Endothelial cell of umbilical vein (primary cell): ENCODE results near the gene NR0B2. TPM values are rescaled to one million over a fixed set of nuclear protein-coding genes. Genes with fewer than 3 reads are reported as not detected.

Experiments used
- BruUV-seq: library from RNA; stranded (reverse); fragments of 400-500 nt; replicated peaks from 2 replicates; lab custom pipeline; 2021; lab: Mats Ljungman, UMichigan
- CTCF ChIA-PET: fragments of 300-600, 350-600 bp; sonication (Branson Sonifier 250); formaldehyde crosslinking; loops from one replicate; lab custom pipeline; 2021; ENCODE audit warnings: antibody characterized with exemption, inconsistent platforms; lab: Charles Lee
- POLR2A ChIA-PET: fragments of 300-600, 350-600 bp; sonication (Branson Sonifier 250); formaldehyde crosslinking; loops from one replicate; lab custom pipeline; 2021; ENCODE audit warnings: antibody characterized with exemption, inconsistent platforms; lab: Charles Lee
- DNase-seq: peaks from one replicate; pipeline ENCODE4 v3.0.0-alpha.2; 2011; ENCODE audit warnings: low read depth, low spot score
- FAIRE-seq: peaks from 2 replicates; lab custom pipeline; 2011; peaks lifted over from hg19 to GRCh38; lab: Jason Lieb, UNC
- H2AFZ ChIP-seq: 2 replicates; pipeline ENCODE4 v1.6.0; 2012; ENCODE audit warnings: low read depth, low read length, control low read depth, inconsistent platforms
- H3K27ac ChIP-seq: 2 replicates; pipeline ENCODE4 v1.5.1; 2011; ENCODE audit warnings: low read depth, mild to moderate bottlenecking, control low read depth, low read length, moderate library complexity; ENCODE audit not compliant: insufficient read depth
- H3K27me3 ChIP-seq, 2 experiments: 2 replicates each; pipeline versions ENCODE4 v1.6.0 to v1.6.1; 2011; ENCODE audit warnings: low read length in 2 of 2, mixed read lengths in 1 of 2; ENCODE audit not compliant: control insufficient read depth in 2 of 2, insufficient read depth in 2 of 2
- H3K36me3 ChIP-seq, 2 experiments: 2 replicates in 1 of 2; 3 replicates in 1 of 2; pipeline ENCODE4 v1.5.1; 2011; ENCODE audit warnings: low read length in 2 of 2, mild to moderate bottlenecking in 1 of 2, moderate library complexity in 1 of 2; ENCODE audit not compliant: control insufficient read depth in 2 of 2, insufficient read depth in 2 of 2; ENCODE audit errors: extremely low read depth in 1 of 2
- H3K4me1 ChIP-seq: 3 replicates; pipeline ENCODE4 v1.5.1; 2011; ENCODE audit warnings: mild to moderate bottlenecking, low read length; ENCODE audit not compliant: control insufficient read depth, insufficient read depth; ENCODE audit errors: extremely low read depth
- H3K4me2 ChIP-seq: 2 replicates; pipeline ENCODE4 v1.6.1; 2011; ENCODE audit warnings: low read length, control low read depth, mixed read lengths; ENCODE audit not compliant: insufficient read depth
- H3K4me3 ChIP-seq, 3 experiments: fragments of 200-600 bp in 1 of 3; sonication (generic), shearing (Covaris generic) in 1 of 3; replicated peaks in 1 of 3; 2 replicates each; pipeline ENCODE4 v1.5.1; 2011 to 2016; ENCODE audit warnings: control low read depth in 3 of 3, low read length in 3 of 3, mild to moderate bottlenecking in 2 of 3, inconsistent platforms in 1 of 3, low read depth in 1 of 3, moderate library complexity in 1 of 3; ENCODE audit not compliant: insufficient read depth in 1 of 3
- H3K79me2 ChIP-seq: 2 replicates; pipeline ENCODE4 v1.6.0; 2012; ENCODE audit warnings: low read length, inconsistent platforms; ENCODE audit not compliant: control insufficient read depth, insufficient read depth
- H3K9ac ChIP-seq: replicated peaks from 2 replicates; pipeline ENCODE3; 2011; ENCODE audit warnings: low read length, control low read depth; ENCODE audit not compliant: insufficient read depth; ENCODE audit errors: extremely low read depth
- H3K9me1 ChIP-seq: replicated peaks from 3 replicates; pipeline ENCODE4 v1.6.0; 2011; ENCODE audit warnings: mild to moderate bottlenecking, low read length; ENCODE audit not compliant: control insufficient read depth, insufficient read depth; ENCODE audit errors: extremely low read depth
- H3K9me3 ChIP-seq: replicated peaks from 2 replicates; pipeline ENCODE4 v1.5.1; 2012; ENCODE audit warnings: low read length, inconsistent platforms; ENCODE audit not compliant: control insufficient read depth, insufficient read depth
- H4K20me1 ChIP-seq: replicated peaks from 2 replicates; pipeline ENCODE3; 2011; ENCODE audit warnings: mild to moderate bottlenecking, low read length; ENCODE audit not compliant: control insufficient read depth, insufficient read depth; ENCODE audit errors: extremely low read depth
- EZH2 ChIP-seq: IDR thresholded peaks from 2 replicates; pipeline ENCODE4 v1.6.1; 2012; ENCODE audit warnings: borderline replicate concordance, low read depth, mild to moderate bottlenecking, moderate library complexity, low read length, inconsistent platforms; ENCODE audit not compliant: severe bottlenecking
- FOS ChIP-seq: IDR thresholded peaks from 2 replicates; pipeline ENCODE4 v1.6.1; 2011; ENCODE audit warnings: mild to moderate bottlenecking, low read length, moderate library complexity, borderline replicate concordance; ENCODE audit not compliant: insufficient read depth
- GATA2 ChIP-seq: IDR thresholded peaks from 2 replicates; pipeline ENCODE4 v1.7.0; 2011; ENCODE audit warnings: low read depth, mild to moderate bottlenecking, moderate library complexity, mixed read lengths, low read length; ENCODE audit not compliant: insufficient read length, insufficient read depth
- JUN ChIP-seq: IDR thresholded peaks from 2 replicates; pipeline ENCODE4 v1.6.1; 2011; ENCODE audit warnings: borderline replicate concordance, low read depth; ENCODE audit not compliant: insufficient read length, insufficient read depth
- MAX ChIP-seq: IDR thresholded peaks from 2 replicates; pipeline ENCODE4 v1.6.1; 2011; ENCODE audit not compliant: insufficient read depth, insufficient read length
- MYC ChIP-seq: IDR thresholded peaks from one replicate; pipeline ENCODE4 v1.6.1; 2011; ENCODE audit warnings: mild to moderate bottlenecking, low read depth, low read length
- POLR2A ChIP-seq: IDR thresholded peaks from 2 replicates; pipeline ENCODE4 v1.6.1; 2012; ENCODE audit warnings: low read depth, mild to moderate bottlenecking, control low read depth, low read length
- POLR2AphosphoS5 ChIP-seq: IDR thresholded peaks from 2 replicates; pipeline ENCODE4 v1.6.1; 2012; ENCODE audit warnings: low read depth, mild to moderate bottlenecking, control low read depth, low read length, moderate library complexity; ENCODE audit not compliant: insufficient read depth
- dilution Hi-C: fragments of 300-500 bp; cut with MboI; formaldehyde crosslinking; loops from one replicate; pipeline ENCODE4 v1.15.0; 2019; ENCODE audit warnings: low sequenced_read_pairs; ENCODE audit not compliant: extremely low pct_ligation_motif_present
- intact Hi-C: fragments of 100-400 bp; cut with micrococcal nuclease; formaldehyde crosslinking; loops from one replicate; pipeline ENCODE4 v1.10.0; 2022
- polyA plus RNA-seq, 4 experiments: library from polyadenylated mRNA; depleted of rRNA in 3 of 4; stranded (reverse) in 3 of 4; unstranded in 1 of 4; fragments of >200 nt; gene quantifications; 2 replicates each; pipeline versions ENCODE4 v1.2.1 to v1.2.3, GENCODE V29; 2011 to 2012; ENCODE audit warnings: missing spikeins in 1 of 4
- total RNA-seq: library from RNA; stranded (reverse); gene quantifications from 2 replicates; pipeline ENCODE4 v1.2.3, GENCODE V29; 2021
- TF ChIP-seq, protein P1 (sequence below), 2 donors: IDR thresholded peaks; 1 replicate in 1 of 2; 2 replicates in 1 of 2; pipeline ENCODE4 v1.5.1; 2011; ENCODE audit warnings: low read length in 2 of 2, mild to moderate bottlenecking in 2 of 2, moderate library complexity in 2 of 2, control low read depth in 1 of 2, inconsistent platforms in 1 of 2, low read depth in 1 of 2; ENCODE audit not compliant: insufficient read depth in 1 of 2; ENCODE audit errors: extremely low read depth in 1 of 2

The NR0B2 gene
- total and polyA plus RNA-seq, 2 donors (not counting 3 experiments of a cell fraction or from before 2014, with no cell fraction given): not detected

DNA sequence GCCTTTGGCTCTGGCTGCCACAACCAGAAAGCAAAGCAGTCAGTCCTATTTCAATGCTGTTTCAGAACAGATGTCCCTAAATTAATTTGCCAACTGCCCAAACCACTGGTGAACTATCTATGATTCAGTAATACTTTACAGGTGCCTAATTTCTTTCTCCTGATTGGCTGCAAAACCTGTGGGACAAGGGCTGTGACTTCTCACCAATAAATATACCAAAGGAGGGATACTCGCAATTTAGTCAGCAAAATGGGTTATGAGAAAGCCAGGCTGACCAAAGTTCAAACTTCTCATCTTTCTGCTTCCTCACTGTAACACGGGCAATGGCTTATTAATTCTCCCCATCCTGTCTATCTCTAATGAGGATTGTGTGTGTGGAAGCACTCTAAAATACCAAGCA, 36.4 kb downstream of the NR0B2 start:
- BruUV-seq: TSS peak; percentile 7
- dilution Hi-C loops: no loop called here

More for the DNA sequence above, 36.4 kb downstream of the NR0B2 start:
- DNase-seq (no peak), FAIRE-seq (no peak)
- no peaks in the 10 kb centered on the region for H3K9me1 ChIP-seq
- intact Hi-C loops: no loop called here
- no peaks in the 10 kb centered on the region for H3K4me1 ChIP-seq
- H3K9ac ChIP-seq: no peak overlapping the region
- H3K4me2 ChIP-seq: no peak overlapping the region
- CTCF ChIA-PET: interaction anchor here (1.2 to 4.5 kb wide), 9 partner anchors 10 to 377 kb away, joined by 3 to 45 read pairs (median 17); partner anchors contain the start of gene ZDHHC18
- H3K9me3 ChIP-seq: no peaks in the 10 kb centered on the region
- H2AFZ ChIP-seq: no peak overlapping the region
- no peaks in the 10 kb centered on the region for H4K20me1 ChIP-seq
- no peaks in the 10 kb centered on the region for H3K79me2 ChIP-seq
- POLR2A ChIA-PET: no interaction called here
- TF ChIP-seq FOS: no peak
- TF ChIP-seq, protein P1, sequence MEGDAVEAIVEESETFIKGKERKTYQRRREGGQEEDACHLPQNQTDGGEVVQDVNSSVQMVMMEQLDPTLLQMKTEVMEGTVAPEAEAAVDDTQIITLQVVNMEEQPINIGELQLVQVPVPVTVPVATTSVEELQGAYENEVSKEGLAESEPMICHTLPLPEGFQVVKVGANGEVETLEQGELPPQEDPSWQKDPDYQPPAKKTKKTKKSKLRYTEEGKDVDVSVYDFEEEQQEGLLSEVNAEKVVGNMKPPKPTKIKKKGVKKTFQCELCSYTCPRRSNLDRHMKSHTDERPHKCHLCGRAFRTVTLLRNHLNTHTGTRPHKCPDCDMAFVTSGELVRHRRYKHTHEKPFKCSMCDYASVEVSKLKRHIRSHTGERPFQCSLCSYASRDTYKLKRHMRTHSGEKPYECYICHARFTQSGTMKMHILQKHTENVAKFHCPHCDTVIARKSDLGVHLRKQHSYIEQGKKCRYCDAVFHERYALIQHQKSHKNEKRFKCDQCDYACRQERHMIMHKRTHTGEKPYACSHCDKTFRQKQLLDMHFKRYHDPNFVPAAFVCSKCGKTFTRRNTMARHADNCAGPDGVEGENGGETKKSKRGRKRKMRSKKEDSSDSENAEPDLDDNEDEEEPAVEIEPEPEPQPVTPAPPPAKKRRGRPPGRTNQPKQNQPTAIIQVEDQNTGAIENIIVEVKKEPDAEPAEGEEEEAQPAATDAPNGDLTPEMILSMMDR (IDR thresholded peaks at IDR 0.05; ENCODE audit: extremely low read depth in 1 of 2, insufficient read depth in 1 of 2, low read depth in 1 of 2, low read length in 2 of 2): no peak
- TF ChIP-seq JUN: no peak
- no peak for TF ChIP-seq POLR2AphosphoS5
- no peak for TF ChIP-seq GATA2
- TF ChIP-seq EZH2: no peak
- no peak for TF ChIP-seq MAX
- TF ChIP-seq MYC: no peak
- no peak for TF ChIP-seq POLR2A
- H3K27ac ChIP-seq: no peak overlapping the region
- H3K36me3 ChIP-seq: peaks cover 6 to 24% of the 10 kb centered on the region in 2 experiments
- no peaks in the 10 kb centered on the region for H3K27me3 ChIP-seq
- H3K4me3 ChIP-seq: no peak overlapping the region
